H9 (cell line): ENCODE data around the gene NPTXR. TPM values are rescaled to one million over a fixed set of nuclear protein-coding genes. Genes with fewer than 3 reads are reported as not detected.
A peak's percentile ranks its signal among the peaks of the same experiment; 100 is the strongest.

Experiments used
- DNase-seq: peaks from one replicate; pipeline ENCODE4 v3.0.0-alpha.2; 2017
- H2AFZ ChIP-seq: one replicate; pipeline ENCODE4 v1.6.1; 2013; ENCODE audit warnings: mild to moderate bottlenecking, low read length, control low read depth, moderate library complexity
- H2AK5ac ChIP-seq: 2 replicates; pipeline ENCODE4 v1.6.1; 2013; ENCODE audit warnings: low read length, control low read depth, mixed read lengths; ENCODE audit not compliant: insufficient read length
- H2BK120ac ChIP-seq: one replicate; pipeline ENCODE4 v1.6.1; 2013; ENCODE audit warnings: low read depth, mild to moderate bottlenecking, low read length, control low read depth, inconsistent platforms; ENCODE audit not compliant: poor library complexity, severe bottlenecking
- H2BK12ac ChIP-seq: 2 replicates; pipeline ENCODE4 v1.6.1; 2013; ENCODE audit warnings: low read length, control low read depth, mixed read lengths, low read depth; ENCODE audit not compliant: insufficient read length
- H2BK15ac ChIP-seq: 2 replicates; pipeline ENCODE4 v1.6.1; 2013; ENCODE audit warnings: low read depth, low read length, control low read depth
- H2BK20ac ChIP-seq: one replicate; pipeline ENCODE4 v1.6.1; 2013; ENCODE audit warnings: low read depth, mild to moderate bottlenecking, low read length, control low read depth, inconsistent platforms; ENCODE audit not compliant: poor library complexity, severe bottlenecking
- H2BK5ac ChIP-seq: 2 replicates; pipeline ENCODE4 v1.6.1; 2013; ENCODE audit warnings: low read length, control low read depth, mixed read lengths; ENCODE audit not compliant: insufficient read length
- H3K14ac ChIP-seq: 2 replicates; pipeline ENCODE4 v1.6.1; 2013; ENCODE audit warnings: low read length, control low read depth; ENCODE audit not compliant: insufficient read depth
- H3K18ac ChIP-seq: 2 replicates; pipeline ENCODE4 v1.6.1; 2013; ENCODE audit warnings: low read depth, mild to moderate bottlenecking, mixed read lengths, low read length, control low read depth; ENCODE audit not compliant: insufficient read length
- H3K23ac ChIP-seq: 2 replicates; pipeline ENCODE4 v1.6.1; 2013; ENCODE audit warnings: low read length, control low read depth, mixed read lengths, low read depth; ENCODE audit not compliant: insufficient read length
- H3K23me2 ChIP-seq: 2 replicates; pipeline ENCODE4 v1.6.1; 2013; ENCODE audit warnings: low read depth, mild to moderate bottlenecking, mixed read lengths, low read length, control low read depth; ENCODE audit not compliant: insufficient read length, poor library complexity, severe bottlenecking
- H3K27ac ChIP-seq: 2 replicates; pipeline ENCODE4 v1.5.1; 2013; ENCODE audit warnings: low read length, control low read depth, mixed read lengths, low read depth; ENCODE audit not compliant: insufficient read length
- H3K27me3 ChIP-seq: 2 replicates; pipeline ENCODE4 v1.6.1; 2013; ENCODE audit warnings: low read length, control low read depth, inconsistent platforms; ENCODE audit not compliant: insufficient read depth
- H3K4ac ChIP-seq: 2 replicates; pipeline ENCODE4 v1.6.1; 2013; ENCODE audit warnings: low read depth, mild to moderate bottlenecking, control low read depth, inconsistent platforms, low read length, moderate library complexity
- H3K4me1 ChIP-seq: 2 replicates; pipeline ENCODE4 v1.6.1; 2013; ENCODE audit warnings: low read length, control low read depth, inconsistent platforms; ENCODE audit not compliant: insufficient read depth
- H3K4me2 ChIP-seq: 2 replicates; pipeline ENCODE4 v1.6.1; 2013; ENCODE audit warnings: low read length, control low read depth, mixed read lengths; ENCODE audit not compliant: insufficient read length, insufficient read depth
- H3K56ac ChIP-seq: 2 replicates; pipeline ENCODE4 v1.6.1; 2013; ENCODE audit warnings: low read depth, mild to moderate bottlenecking, mixed read lengths, low read length, control low read depth; ENCODE audit not compliant: insufficient read length
- H3K79me1 ChIP-seq: 2 replicates; pipeline ENCODE4 v1.6.1; 2013; ENCODE audit warnings: low read depth, mild to moderate bottlenecking, moderate library complexity, low read length, control low read depth, inconsistent platforms; ENCODE audit not compliant: insufficient read depth, poor library complexity, severe bottlenecking
- H3K79me2 ChIP-seq: 2 replicates; pipeline ENCODE4 v1.6.1; 2013; ENCODE audit warnings: low read length, control low read depth, inconsistent platforms; ENCODE audit not compliant: insufficient read depth
- H3K9ac ChIP-seq: 2 replicates; pipeline ENCODE4 v1.6.1; 2013; ENCODE audit warnings: low read length, control low read depth, mixed read lengths; ENCODE audit not compliant: insufficient read length; ENCODE audit errors: extremely low read depth
- H3K9me3 ChIP-seq: one replicate; pipeline ENCODE4 v1.6.1; 2013; ENCODE audit warnings: low read depth, low read length, inconsistent platforms; ENCODE audit not compliant: control insufficient read depth
- H3T11ph ChIP-seq: one replicate; pipeline ENCODE4 v1.6.1; 2013; ENCODE audit warnings: mild to moderate bottlenecking, low read length, control low read depth, inconsistent platforms
- H4K20me1 ChIP-seq: one replicate; pipeline ENCODE4 v1.6.1; 2013; ENCODE audit not compliant: control insufficient read depth, insufficient read length, insufficient read depth
- H4K5ac ChIP-seq: 2 replicates; pipeline ENCODE4 v1.6.1; 2013; ENCODE audit warnings: low read depth, mild to moderate bottlenecking, mixed read lengths, low read length, control low read depth; ENCODE audit not compliant: insufficient read length
- H4K8ac ChIP-seq: replicated peaks from 2 replicates; pipeline ENCODE4 v1.6.1; 2013; ENCODE audit warnings: low read length, control low read depth, mixed read lengths, low read depth; ENCODE audit not compliant: insufficient read length
- H4K91ac ChIP-seq: 2 replicates; pipeline ENCODE4 v1.6.1; 2013; ENCODE audit warnings: low read depth, mild to moderate bottlenecking, moderate library complexity, mixed read lengths, low read length, control low read depth; ENCODE audit not compliant: insufficient read length
- H3K27ac Mint-ChIP-seq, 3 experiments: 2 replicates in 2 of 3; 3 replicates in 1 of 3; pipeline ENCODE4 v1.8.0; 2020 to 2021; ENCODE audit warnings: mixed read lengths in 3 of 3, mild to moderate bottlenecking in 1 of 3, moderate library complexity in 1 of 3
- H3K27me3 Mint-ChIP-seq: 2 replicates; pipeline ENCODE4 v1.8.0; 2021; ENCODE audit warnings: low read depth, mild to moderate bottlenecking, moderate library complexity, mixed read lengths
- H3K36me3 Mint-ChIP-seq, 3 experiments: 2 replicates in 2 of 3; 3 replicates in 1 of 3; pipeline ENCODE4 v1.8.0; 2020 to 2021; ENCODE audit warnings: low read depth in 3 of 3, mixed read lengths in 3 of 3; ENCODE audit not compliant: insufficient read depth in 1 of 3
- H3K4me1 Mint-ChIP-seq, 2 experiments: 2 replicates each; pipeline ENCODE4 v1.8.0; 2020; ENCODE audit warnings: mixed read lengths in 2 of 2
- H3K4me3 Mint-ChIP-seq, 2 experiments: 2 replicates in 1 of 2; 3 replicates in 1 of 2; pipeline ENCODE4 v1.8.0; 2020 to 2021; ENCODE audit warnings: mild to moderate bottlenecking in 2 of 2, mixed read lengths in 2 of 2, moderate library complexity in 1 of 2
- H3K9me3 Mint-ChIP-seq, 2 experiments: 2 replicates in 1 of 2; 3 replicates in 1 of 2; pipeline ENCODE4 v1.8.0; 2020; ENCODE audit warnings: mild to moderate bottlenecking in 2 of 2, mixed read lengths in 2 of 2, moderate library complexity in 1 of 2
- CTCF ChIP-seq: fragments of 200-600 bp; sonication (generic); conservative IDR thresholded peaks from 3 replicates; pipeline ENCODE4 v1.8.0; 2021; ENCODE audit warnings: antibody characterized with exemption, mild to moderate bottlenecking
- WGBS: extraction: QIAGEN DNeasy Blood & Tissue Kit; methylation state at CpG from one replicate; pipeline ENCODE4 v1.1.7; 2013; ENCODE audit warnings: missing lambda C conversion rate, low lambda C conversion rate, mixed read lengths; ENCODE audit not compliant: insufficient read length; ENCODE audit errors: extremely low coverage; 5-methylcytosine and 5-hydroxymethylcytosine counted together
- total RNA-seq: library from RNA; stranded (reverse); gene quantifications from 2 replicates; pipeline ENCODE4 v1.2.1, GENCODE V29; 2021

The NPTXR gene
- total RNA-seq, 1 experiment from 2014 or later, result 8.1 TPM

GRCh38 chr22:38859581-38860282 lies 15.9 kb upstream of the NPTXR start:
- no peak for TF ChIP-seq CTCF
- Histone ChIP-seq H3K27me3 (no peaks in the 10 kb centered on the region), H4K8ac (no peak overlapping the region), H2BK12ac (no peak overlapping the region), H3K9me3 (no peaks in the 10 kb centered on the region), H3K9ac (no peak overlapping the region), H3T11ph (no peak overlapping the region), H3K23me2 (no peaks in the 10 kb centered on the region), H2BK120ac (no peak overlapping the region), H2AK5ac (no peak overlapping the region), H3K79me1 (no peaks in the 10 kb centered on the region), H3K79me2 (no peaks in the 10 kb centered on the region), H3K56ac (no peak overlapping the region), H3K23ac (no peak overlapping the region), H3K4ac (no peak overlapping the region), H2BK15ac (no peak overlapping the region), H4K20me1 (no peaks in the 10 kb centered on the region), H2BK20ac (no peak overlapping the region), H4K5ac (no peak overlapping the region), H2BK5ac (no peak overlapping the region), H3K4me2 (no peak overlapping the region), H3K27ac (no peak overlapping the region), H4K91ac (no peak overlapping the region), H3K18ac (no peak overlapping the region), H2AFZ (no peak overlapping the region), H3K14ac (no peak overlapping the region; the same call in 1 of the 2 replicates), H3K4me1 (no peaks in the 10 kb centered on the region; the same call in 1 of the 2 replicates)
- Mint-ChIP-seq H3K4me3 (no peak overlapping the region), H3K27ac (peak overlapping the region in 1 of 3 experiments; percentile 76; a peak in 2 of 7 replicates), H3K4me1 (peaks cover 30 to 46% of the 10 kb centered on the region in 2 experiments), H3K27me3 (peaks cover 14% of the 10 kb centered on the region), H3K36me3 (peaks cover 0 to 3% (median 0%) of the 10 kb centered on the region in 3 experiments; a peak in 2 of 7 replicates), H3K9me3 (no peaks in the 10 kb centered on the region)
- WGBS, result no CpG with 5 or more reads among the region's 14 CpGs
- no peak for DNase-seq
